GM18861 (cell line): ENCODE measurements around the gene ATOH7.
"Not testable (repeated sequence)": the region's sequence is repeated elsewhere in the genome, so short reads cannot be mapped to it uniquely, and the experiment has no call there.

Source experiments
- ATAC-seq: cut with Tn5 transposase; IDR thresholded peaks from one replicate; pipeline ENCODE4 v1.9.1; 2021; ENCODE audit not compliant: unreplicated experiment

ATOH7 gene

DNA sequence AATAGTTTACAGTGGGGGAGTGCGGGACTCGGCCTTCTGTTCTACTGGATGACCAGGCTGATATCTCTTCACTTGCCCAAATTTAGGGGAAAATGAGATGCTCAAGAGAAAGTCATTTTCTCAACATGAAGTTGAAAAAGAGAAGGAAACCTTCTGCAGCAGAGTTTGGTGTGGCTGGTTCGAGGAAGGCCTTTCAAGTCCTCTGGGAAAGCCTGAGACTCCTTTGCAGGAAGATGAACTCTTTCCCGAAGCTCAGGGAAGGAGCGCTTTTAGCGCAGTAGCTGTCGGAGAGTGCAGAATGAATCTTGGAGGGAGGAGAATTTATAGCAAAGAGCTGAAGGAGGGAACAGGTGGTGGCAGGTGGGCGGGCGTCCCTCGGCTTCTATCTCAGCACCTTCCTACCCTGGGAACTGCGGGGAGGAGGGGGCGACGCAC is at the start of gene ATOH7:
Gene ATOH7, minus strand, starts transcription at position 297 of the 435 bp plus-strand sequence. CDS start 436 bp downstream, outside the sequence.
- ATAC-seq = no peak

DNA sequence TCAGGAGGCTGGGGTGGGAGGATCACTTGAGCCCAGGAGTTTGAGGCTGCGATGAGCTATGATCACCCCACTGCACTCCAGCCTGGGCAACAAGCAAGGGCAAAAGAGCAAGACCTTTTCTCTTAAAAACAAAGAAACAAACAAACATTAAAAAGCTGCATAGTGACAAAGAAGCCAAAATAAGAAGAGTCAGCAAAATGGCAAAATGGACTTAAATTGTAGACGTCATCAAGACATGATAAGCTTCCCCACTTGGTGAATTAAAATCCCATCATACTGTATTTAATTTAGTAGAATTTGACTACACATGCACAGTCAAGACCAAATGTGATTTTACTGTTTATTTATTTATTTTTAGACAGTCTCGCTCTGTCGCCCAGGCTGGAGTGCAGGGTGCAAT is 48.8 kb upstream of the ATOH7 start:
- ATAC-seq = no peak

DNA sequence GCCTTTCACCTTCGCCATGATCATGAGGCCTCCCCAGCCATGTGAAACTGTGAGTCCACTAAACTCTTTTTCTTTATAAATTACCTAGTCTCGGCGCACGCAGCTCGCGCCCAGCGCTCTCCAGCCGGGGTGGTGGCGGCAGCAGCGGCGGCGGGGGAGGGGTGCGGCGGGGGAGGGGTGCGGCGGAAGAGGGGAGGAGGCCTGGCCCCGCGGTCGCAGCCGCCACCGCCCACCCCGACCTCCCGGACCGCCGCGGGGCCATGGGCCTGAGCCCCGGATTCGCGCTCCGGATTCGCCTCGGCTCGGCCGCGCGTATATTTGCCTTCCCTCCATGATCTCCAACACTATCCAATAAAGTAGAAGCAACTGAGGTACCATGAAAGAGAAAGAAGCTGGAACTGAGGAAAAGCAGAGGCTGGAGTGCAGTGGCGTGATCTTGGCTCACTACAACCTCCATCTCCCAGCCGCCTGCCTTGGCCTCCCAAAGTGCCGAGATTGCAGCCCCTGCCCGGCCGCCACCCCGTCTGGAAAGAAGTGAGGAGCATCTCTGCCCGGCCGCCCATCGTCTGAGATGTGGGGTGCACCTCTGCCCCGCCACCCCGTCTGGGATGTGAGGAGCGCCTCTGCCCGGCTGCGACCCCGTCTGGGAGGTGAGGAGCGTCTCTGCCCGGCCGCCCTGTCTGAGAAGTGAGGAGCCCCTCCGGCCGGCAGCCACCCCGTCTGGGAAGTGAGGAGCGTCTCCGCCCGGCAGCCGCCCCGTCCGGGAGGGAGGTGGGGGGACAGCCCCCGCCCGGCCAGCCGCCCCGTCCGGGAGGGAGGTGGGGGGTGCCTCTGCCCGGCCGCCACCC is 47.2 kb upstream of the ATOH7 start:
- not testable (repeated sequence) for ATAC-seq

DNA sequence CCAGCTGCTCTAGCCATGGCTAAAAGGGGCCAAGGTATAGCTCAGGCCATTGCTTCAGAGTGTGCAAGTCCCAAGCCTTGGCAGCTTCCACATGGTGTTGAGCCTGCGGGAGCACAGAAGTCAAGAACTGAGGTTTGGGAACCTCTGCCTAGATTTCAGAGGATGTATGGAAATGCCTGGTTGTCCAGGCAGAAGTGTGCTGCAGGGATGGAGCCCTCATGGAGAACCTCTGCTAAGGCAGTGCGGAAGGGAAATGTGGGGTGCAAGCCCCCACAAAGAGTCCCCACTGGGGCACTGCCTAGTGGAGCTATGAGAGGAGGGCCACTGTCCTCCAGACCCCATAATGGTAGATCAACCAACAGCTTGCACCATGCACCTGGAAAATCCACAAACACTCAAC is 45.9 kb upstream of the ATOH7 start:
- ATAC-seq = not testable (repeated sequence)

DNA sequence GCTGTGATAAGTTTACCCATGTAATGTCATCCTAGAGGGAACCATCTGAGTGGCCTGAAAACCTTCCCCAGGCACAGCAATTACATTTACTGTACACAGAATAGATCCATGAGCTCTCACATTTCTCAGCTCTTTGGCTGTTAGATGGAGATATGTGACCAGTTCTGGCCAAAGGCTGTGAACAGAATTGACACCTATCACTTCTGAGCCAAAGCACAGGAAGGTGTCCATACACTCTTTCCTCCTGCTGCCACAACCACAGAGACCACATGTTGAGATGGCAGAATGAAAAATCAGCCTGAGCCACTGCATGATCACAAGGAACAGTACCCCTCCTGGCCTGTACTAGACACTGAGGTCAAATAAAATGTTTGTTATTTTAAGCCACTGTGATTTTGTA is 44.3 kb upstream of the ATOH7 start:
- ATAC-seq = no peak

DNA sequence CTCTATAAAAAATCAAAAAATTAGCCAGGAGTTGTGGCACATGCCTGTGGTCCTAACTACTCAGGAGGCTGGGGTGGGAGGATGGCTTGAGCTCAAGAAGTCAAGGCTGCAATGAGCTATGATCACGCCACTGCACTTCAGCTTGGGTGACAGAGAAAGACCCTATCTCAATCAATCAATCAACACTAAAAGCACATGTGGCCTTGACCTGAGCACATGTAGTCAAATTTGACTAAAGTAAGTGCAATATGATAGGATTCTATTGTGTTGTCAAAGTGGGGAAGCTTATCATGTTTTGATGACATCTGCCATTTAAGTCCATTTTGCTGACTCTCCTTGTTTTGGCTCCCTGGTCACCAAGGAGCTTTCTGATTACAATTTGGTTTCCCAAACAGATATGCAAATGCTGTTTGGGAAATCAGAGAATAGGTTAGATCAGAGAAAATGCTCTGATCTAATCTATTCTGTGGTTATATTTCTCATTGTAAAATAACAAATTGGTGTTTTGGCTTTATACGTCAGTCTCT is 43.8 kb upstream of the ATOH7 start:
- no peak for ATAC-seq

DNA sequence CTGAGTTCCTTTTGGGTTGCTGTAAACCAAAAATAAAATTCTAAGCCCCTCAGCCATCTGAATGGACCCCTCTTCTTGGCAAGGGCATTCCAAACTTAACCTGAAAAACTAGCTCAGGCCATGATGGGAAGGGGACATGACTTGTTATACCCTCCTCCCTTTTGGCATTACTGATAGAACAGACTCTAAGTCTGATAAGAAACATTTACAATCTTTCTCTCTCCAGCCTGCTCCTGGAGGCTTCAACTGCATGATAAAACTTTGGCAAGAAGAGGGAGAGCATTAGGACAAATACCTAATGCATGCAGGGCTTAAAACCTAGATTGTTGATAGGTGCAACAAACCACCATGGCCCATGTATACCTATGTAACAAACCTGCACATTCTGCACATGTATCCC is 40.9 kb upstream of the ATOH7 start:
- no peak for ATAC-seq

DNA sequence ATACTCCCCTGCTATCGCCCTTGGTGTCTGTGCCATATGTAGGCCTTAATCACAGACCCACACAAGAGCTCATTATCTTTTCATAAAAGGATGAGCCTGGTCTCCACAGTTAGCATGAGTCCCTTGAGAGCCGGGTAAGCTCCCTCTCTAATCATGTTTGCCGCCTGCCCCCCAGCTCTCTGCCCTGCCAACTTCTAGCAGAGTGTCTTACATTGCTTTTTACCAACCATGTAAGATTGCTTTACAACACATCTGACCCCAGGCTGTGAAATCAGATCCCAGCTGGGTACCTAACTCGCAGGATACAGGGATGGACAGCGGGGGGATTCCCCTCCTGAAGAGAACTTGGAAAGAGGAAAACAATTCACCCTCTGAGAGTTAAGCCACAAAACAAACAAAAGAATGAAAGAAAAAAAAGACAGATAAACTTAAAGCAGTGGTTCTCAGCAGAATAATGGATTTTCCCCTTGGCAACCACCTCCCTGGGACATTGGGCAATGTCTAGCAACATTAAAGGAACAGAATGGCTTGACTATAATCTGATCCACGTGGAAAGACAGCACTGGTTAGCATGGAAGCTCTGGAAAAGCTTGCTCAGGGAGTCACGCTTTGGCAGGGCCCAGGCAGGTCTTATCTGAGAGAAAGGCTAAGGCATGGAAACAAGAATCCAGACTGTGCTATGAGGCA is 39.4 kb upstream of the ATOH7 start:
- no peak for ATAC-seq

DNA sequence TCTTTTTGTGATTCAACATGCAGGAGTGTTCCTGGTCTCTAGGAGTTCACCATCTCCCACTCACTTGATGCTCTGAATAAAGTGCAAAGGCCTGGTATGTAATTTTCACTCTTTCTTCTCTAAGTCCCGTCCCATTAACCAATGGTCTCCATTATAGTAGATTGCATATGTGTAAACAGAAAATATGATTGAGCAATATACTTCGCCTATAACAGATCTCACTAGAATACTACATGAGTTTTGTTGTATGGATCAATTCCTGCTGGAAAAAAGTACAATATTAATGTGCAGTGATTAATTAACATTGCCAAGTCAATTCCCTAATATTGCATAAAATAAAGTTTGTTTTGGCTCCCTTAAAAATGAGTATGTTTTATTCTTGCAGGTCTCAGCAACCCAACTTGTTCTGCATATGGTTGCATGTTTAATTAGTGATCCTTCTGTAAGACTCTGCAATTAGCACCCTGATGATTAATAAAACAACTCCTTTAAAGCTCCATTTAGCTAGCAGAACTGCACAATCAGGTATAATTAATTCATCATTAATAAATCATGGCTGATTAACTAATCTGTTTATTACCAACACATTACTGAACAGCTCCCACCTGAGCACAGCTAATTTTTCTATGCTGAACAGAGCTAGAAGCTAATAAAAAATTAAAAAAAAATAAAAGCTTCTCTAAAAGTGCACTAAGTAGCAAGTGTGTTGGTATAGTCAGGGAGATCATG is 37.8 kb upstream of the ATOH7 start:
- no peak for ATAC-seq

DNA sequence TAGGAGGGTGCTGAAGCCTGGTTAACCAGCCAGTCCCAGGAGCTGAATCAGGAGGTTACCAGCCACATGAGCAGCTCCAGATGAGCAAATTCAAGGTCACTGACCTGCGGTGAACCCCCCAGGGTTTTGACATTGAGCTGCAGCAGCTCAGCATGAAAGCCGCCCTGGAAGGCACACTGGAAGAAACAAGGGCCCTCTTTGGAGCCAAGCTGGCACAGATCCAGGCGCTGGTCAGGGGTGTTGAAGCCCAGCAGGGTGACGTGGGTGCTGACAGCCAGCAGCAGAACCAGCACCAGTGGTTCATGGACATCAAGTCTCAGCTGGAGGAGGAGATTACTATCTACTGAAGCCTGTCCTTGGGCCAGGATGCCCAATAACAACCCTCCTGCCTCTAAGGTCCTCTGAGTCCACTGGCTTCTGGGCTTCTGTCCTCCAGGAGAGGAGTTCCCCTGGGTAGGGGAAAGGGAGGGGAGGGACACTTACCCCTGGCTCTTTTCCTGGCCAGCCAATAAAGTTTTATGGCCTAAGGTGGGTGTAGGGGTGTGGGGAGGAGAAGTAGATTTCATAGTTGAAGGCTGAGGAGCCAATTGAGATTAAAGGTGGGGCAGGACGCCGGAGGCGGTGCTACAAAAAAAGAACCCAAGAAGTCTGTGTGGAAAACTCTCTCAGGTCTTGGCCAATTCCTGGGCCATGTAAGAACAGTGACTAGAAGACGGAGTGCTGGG is 29.4 kb upstream of the ATOH7 start:
- no peak for ATAC-seq

DNA sequence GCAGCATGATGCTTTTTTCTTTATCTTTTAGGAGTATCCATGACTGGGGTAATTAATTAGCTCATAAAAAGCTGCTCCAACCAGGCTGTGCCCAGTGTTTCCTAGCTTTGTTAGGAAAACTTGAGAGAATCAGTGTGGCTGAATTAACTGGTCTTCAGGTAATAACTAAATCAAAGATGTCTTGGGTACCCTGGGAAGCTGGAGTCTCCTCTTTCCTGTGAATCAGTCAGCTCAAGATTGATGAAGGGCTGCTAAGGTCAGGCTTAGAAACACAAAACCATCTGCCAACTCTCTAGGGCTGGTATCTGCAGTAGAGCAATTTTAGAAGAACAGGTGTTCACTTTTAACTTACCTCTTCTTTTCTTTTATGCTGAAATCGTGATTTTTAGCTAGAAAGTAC is 21.4 kb upstream of the ATOH7 start:
- no peak for ATAC-seq

DNA sequence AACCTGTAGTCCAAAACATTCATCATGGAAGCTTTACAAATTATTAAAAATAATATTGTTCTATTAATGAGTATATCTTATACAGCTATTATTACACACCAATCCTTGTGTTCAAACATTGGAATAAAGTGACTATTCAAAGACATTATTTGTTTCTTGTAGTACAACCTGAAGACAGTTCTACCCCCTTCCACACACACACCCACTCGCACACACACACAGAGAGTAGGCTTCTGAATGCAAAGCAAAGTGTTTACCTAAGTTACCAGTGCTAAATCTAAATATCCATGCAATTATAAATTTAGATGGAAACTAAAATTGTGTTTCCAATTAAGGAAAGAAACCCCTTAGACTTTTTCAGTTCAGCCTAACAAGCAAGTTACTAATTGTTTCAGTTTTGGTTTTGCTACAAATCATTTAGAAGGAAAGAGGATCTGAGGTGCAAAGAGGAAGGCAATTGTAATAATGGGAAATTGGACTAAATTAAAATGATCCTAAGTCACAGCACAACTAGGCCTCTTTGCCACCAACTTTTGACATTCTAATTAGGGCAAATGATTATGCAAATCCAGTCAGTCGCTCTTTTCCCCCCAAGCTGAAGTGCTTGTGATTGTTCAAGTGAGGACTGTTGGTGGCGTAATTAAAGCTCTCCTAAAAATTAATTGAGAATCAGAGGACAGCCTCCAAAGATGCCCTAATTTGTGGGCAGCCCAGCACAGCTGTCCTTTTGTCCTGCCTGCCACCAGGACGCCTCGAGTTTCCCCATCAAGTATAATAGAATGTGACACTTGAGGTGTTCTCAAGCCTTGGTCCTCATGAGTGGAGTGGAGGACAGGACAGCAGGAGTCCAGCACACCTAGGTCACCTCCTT is 19.9 kb upstream of the ATOH7 start:
- ATAC-seq = no peak

DNA sequence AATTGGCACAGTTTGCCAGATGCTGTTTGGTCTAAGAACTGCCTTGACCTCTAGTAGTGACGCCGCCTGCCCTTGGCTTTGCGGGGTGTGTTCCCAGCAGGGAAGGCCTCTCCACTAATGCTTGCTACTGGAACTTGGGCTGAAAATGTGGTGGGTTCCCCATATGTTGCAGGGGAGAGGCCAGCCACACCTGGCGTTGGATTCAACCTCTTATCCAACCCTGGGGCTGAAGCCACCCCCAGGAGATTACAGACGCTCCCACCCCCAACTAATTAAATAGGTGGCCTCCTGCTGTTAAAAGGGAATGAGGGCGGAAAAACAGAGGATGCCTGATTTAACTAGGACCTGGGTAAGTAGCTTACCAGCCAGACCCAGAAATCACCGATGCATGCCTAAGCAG is 19.2 kb upstream of the ATOH7 start:
- no peak for ATAC-seq

DNA sequence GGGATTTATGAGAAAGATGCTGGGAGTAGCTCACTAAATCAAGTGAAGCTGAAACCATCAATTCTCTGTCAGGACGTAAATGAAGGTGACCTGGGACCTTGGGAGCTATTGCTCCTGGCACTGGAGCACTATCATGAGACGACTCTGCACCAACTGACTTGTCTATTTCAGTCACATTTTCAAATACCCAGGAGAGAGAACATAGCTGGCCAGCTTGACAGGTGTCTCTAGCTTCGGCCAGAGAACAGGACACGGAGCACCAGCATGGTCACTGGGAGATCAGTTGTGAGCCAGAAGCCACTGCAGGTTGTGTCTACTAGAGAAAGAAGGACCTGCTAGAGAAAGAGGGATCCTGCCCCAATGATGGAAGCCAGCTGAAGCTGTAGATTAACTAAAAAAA is 17.4 kb upstream of the ATOH7 start:
- no peak for ATAC-seq

DNA sequence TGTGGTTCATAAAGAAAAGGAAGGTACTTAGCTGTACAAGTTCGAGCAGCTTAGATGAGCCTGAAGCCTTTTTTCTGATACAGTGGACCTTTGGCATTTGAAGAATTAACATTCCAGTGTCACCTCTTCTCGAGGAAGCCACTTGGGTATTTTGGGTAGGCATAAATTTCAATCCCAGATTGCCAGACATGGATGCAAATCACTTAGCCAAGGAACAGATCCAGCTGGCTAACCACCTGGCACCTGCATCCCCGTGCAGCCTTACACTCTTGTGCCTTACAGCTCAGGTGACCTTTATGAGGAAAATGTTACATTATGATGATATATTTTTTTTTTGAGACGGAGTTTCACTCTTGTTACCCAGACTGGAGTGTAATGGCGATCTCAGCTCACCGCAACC is 16.0 kb upstream of the ATOH7 start:
- ATAC-seq = no peak

DNA sequence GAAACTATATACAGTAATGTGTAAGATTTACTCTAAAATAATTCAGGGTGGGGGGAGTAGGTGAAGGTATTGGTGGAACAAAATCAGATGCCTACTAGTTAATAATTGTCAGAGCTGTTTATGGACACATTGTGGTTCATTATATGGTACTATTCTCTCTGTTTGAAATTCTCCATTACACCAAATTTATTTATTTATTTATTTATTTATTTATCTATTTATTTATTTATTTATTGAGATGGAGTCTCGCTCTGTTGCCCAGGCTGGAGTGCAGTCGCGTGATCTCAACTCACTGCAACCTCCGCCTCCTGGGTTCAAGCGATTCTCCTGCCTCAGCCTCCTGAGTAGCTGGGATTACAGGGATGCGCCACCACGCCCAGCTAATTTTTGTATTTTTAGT is 14.5 kb upstream of the ATOH7 start:
- ATAC-seq = not testable (repeated sequence)

DNA sequence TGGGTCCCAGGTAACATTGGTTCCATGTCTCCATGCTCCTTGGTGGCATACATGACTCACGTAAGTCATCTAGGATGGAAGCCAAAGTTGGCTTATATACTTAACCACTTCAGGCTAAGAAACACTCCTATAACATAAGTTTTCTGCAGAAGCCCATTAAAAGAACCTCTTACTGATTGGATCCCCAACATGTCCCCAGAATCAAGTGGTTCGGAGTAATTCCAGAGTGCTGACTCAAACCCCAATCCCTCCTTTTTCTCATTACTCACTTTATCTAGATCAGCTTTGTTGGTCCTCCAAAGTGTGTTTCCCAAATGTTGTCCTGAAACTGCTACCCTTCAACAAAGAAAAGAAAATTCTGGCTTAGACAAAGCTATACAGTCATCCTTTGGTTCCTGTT is 10.1 kb upstream of the ATOH7 start:
- no peak for ATAC-seq

DNA sequence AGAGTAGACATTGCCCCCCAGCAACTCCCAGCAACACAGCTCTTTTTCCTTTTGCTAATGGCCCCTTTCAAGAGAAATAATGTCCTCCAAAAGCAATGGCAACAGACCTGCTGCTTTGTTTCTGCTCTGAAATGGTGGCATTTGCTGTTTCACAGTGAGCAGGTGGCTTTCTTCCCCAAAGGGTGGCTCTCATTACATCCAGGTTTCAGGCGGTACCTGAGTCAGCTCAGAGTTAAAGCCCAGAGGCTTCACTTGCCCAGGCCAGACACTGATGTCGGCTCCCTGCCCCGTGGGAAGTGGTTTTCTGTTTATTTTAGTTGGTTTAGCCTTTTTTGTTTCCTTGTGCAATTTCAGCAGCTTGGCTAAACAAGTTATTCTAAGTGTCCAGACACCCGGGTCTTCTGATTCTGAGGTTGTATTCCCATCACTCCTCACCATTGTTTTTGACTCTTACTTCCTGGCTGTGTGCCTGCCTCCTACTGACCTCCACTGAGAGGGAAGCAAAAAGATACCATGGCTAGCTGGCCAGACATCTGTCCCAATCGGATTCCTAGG is 7.8 kb upstream of the ATOH7 start:
- ATAC-seq = no peak

DNA sequence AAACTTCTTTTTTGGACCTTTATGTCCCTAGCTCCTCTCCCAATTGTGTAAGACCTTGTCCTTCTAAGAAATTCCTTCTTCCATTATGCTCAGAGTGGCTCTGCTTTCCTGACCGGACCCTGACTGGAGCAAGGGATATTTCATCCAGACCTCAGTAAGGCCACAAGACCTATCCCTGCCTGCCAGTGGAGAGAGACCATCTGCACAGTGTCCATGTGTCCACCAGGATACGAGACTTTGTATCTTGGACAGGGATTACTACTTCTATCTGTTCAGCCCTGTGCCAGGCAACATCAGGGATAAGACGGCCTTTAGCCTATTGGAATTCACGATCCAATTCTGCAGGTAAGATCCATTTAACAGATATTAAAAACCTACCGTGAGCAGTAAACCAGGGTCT is 7.2 kb upstream of the ATOH7 start:
- no peak for ATAC-seq

DNA sequence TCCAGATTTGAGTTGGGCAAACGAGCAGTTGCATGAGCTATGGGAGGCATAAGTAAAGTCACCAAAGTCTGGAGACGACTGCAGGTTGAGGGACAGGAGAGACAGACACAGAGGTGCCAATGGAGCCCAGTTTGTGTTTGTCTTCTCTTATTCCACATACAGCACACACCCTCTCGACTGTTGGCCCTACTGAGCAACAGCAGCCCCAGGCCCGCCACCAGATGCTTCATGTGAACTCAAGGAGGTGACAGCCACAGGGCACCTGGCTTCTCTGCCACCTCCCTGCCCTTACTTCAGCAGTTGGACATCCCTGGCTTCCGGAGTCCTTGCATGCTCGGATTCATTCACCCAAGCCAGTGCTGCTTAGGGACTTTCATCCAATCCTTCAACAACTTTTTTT is 6.5 kb upstream of the ATOH7 start:
- ATAC-seq = no peak
